Left colon (tissue), 2 donors: Measurements from ENCODE around the gene DNASE1L2. TPM values are rescaled to one million over a fixed set of nuclear protein-coding genes. Genes with fewer than 3 reads are reported as not detected.
A peak's percentile ranks its signal among the peaks of the same experiment; 100 is the strongest.
"Not testable (repeated sequence)": the region's sequence is repeated elsewhere in the genome, so short reads cannot be mapped to it uniquely, and the experiment has no call there.

Source experiments
- ATAC-seq: fragments of 200-7000 bp; cut with Tn5 transposase; one replicate; pipeline ENCODE4 v1.9.1; 2020; ENCODE audit warnings: mild to moderate bottlenecking, moderate library complexity
- DNase-seq, 2 donors: peaks; one replicate each; pipeline ENCODE4 v3.0.0-alpha.2; 2020
- intact Hi-C, 2 donors: fragments of 100-400 bp; cut with DNase I in 1 of 2; cut with micrococcal nuclease in 1 of 2; formaldehyde crosslinking; loops; one replicate each; pipeline versions ENCODE4 v1.11.2 to v1.14.0; 2022; cut with DNase I, micrococcal nuclease
- total RNA-seq, 2 donors: library from RNA; stranded (reverse); fragmentation: NEBNext Ultra II Directional; extraction: Animal tissue kit (Norgen Biotek cat#: 25700); gene quantifications; one replicate each; pipeline ENCODE4 v1.2.1, GENCODE V29; 2021
- donor health status: DM: no; HTN: no; CAD: no.
- donor health status: DM: yes; HTN: yes; CAD: no.

Gene DNASE1L2
- total RNA-seq, 2 donors from 2014 or later, result 0.75 to 0.82 TPM

DNA sequence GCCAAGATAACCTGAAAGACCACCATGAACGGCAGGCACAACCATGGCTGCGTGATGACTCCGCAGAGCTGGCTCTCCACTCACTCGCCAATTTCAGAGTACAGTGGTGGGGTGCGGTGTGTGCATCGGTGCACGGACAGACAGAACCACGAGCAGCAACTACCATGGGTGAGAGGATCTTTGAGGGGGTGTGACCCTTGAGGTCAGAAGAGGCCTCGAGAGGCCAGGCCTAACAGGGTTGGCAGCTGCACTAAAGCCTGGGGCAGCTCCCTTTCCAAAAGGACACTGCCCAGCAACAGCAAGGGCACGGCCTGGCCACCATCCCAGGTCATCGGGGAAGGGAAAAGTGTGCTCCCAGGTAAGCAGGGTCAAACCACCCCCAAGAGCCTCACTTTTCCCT, 17.0 kb downstream of the DNASE1L2 start:
- no peak for DNase-seq

DNA sequence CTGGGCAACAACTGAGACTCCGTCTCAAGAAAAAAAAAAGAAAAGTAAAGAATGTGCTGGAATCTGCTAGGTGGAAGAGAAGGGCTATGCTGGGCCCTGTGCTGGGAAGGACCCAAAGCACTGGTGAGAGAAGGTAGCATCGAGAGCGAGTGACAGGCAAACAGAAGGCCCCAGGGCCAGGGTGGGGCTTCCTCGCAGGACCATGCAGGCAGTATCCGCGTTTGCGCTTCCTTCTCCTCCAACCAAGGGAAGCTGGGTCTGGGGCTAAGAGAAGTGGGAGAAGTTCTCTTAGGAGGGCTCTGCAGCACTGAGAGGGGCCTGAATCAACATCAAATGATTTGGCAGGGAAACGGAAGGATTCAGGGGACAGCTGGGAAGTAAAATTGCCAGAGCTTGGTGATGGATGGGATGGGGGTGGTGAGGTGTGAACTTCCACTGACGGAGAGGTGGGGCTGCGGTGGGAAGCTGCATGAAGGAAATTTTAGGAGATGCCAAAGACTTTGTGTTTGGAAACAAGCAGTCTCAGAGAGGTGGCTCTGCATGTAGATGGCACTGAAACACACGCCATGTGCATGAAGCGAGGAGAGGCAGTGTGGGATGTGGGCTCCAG, 20.4 kb downstream of the DNASE1L2 start:
- ATAC-seq (no peak), DNase-seq (no peak)
- intact Hi-C loops, result no loop called here

More for the DNA sequence above, 17.0 kb downstream of the DNASE1L2 start:
- intact Hi-C loops, result no loop called here
- ATAC-seq, result no peak

GRCh38 chr16:2257726-2258125, 21.5 kb downstream of the DNASE1L2 start:
- no peak for ATAC-seq
- DNase-seq, result no peak
- intact Hi-C loops, result no loop called here

- DNase-seq, ATAC-seq, intact Hi-C loops: not testable (repeated sequence)
These were observed 22.3 kb downstream of the DNASE1L2 start for GRCh38 chr16:2258530-2258929.

DNA sequence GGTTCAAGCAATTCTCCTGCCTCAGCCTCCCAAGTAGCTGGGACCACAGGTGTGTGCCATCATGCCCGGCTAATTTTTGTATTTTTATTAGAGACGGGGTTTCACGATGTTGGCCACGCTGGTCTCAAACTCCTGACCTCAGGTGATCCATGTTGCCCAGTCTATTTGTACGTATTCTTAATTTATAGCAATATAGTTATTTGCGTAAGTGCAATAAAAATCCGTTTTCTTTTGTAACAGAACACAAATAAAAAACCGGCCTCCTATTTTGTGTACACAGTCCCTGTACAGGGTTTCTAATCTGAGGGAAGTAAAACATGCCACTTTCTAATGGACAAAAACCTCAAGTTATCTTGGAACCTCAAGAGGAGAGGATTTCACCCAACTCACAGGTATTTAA, 24.0 kb downstream of the DNASE1L2 start:
- intact Hi-C loops, result no loop called here
- no peak for ATAC-seq
- no peak for DNase-seq

DNA sequence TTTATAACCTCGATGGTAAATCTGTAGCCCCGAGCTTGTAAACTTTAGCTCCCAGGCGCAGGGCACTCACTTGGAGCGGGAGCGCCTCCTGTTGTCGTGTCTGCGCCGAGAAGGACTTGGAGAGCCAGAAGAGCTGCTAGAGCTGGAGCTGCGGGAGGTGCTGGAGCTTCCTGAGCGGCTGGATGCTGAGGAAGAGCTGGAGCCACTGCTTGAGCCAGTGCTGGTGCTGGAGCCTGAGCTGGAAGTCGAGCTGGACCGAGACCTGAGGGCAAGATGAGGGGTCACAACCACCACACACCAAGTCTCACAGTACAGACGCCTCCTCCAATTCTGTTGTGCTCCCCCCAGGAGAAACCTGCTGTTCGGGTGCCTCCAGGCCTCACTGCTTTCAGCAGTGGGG, 26.8 kb downstream of the DNASE1L2 start:
- ATAC-seq, intact Hi-C loops, DNase-seq: not testable (repeated sequence)

GRCh38 chr16:2266887-2267286, 30.6 kb downstream of the DNASE1L2 start:
- ATAC-seq, DNase-seq, intact Hi-C loops: not testable (repeated sequence)

- DNase-seq, intact Hi-C loops: not testable (repeated sequence)
- ATAC-seq, result peak; percentile 76
These were observed 31.3 kb downstream of the DNASE1L2 start for GRCh38 chr16:2267505-2267912.

DNA sequence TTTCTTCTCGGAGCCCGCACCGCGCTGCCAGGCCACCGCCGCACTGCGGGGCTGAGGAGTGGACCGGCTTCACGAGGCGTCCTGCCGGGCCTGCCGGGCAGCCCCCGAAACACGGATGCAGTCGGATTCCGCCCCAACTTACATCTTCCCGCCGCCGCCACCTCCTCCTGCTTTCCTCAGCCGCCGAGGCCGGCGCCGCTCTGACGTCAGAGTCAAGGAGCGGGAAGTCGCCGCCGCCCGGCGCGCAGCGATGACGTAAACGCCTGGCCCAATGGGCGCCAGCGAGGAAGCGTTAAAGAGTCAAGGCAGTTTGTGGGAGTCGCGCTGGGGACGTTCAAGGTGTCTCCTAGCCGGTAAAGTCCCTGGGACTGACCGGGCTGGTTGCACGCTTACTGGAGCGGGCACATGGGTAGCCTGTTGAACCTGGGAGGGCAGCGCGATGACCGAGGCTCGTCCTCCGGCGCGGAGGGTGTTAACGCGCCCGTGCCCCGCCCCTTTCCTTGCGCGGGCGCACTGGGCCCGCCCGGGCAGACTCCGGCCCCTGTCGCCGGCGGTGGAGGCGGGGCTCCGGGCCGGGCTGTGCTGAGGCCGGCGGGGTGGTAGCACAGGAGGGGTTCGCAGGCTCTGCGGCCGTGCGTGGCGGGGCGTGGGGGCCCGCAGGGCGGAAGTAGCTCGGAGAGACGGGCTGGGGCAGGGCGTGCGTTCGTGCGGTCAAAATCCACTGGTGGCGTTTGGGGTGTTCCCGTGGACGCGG, 31.8 kb downstream of the DNASE1L2 start, which contains the start of gene RNPS1:
TSS of gene RNPS1 (minus strand) at position 214 of the 754 bp plus-strand sequence. CDS start 3,483 bp downstream, outside the sequence.
- intact Hi-C loops, result no loop called here
- peak; percentile 91 for ATAC-seq
- DNase-seq, result peak; percentile 94 to 99

GRCh38 chr16:2270070-2270462, 33.8 kb downstream of the DNASE1L2 start:
- DNase-seq (no peak), ATAC-seq (no peak)
- intact Hi-C loops, result loop anchor here in 1 of 2 donors (10.0 kb wide), 1 partner anchor 65 kb away; no protein-coding TSS in a partner anchor

DNA sequence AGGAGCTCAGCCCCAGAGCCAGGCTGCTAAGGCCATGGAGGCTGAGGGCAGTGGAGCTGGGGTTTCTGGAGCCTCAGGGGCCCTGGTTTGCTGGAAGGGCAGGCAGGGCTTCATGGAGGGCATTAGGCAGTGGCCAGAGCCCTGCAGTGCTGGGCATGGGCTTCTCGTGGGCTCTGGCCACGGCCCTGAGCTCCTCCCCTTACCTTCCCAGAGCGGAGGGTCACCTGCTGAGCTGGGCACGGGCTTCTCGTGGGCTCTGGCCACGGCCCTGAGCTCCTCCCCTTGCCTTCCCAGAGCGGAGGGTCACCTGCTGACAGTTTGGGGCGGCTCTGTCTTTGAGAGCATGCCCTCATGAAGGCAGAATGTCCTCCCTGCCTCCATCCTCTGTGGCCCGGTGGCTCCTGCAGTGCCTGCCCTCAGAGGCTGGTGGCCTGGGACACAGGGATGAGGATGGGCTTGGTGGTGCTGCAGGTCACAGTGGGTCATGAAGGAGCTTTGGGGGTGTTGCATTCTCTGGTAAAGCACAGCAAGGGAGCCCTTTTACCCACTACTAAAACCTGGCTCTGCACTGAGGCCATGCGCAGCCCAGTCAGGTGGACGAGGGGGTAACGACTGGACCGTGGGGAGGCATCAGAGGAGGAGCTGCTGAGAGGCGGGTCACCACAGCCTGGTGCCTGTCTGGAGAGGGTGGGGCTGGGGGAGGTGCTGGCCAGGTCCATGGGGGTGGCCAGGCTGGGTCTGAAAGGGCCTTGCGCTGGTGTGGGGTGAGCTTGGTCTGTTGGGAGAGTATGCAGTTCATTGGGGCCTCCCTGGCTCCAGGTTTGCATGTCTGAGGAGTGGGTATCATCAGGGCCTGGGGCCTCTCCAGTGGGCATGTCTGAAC, 34.6 kb downstream of the DNASE1L2 start:
- DNase-seq (no peak), ATAC-seq (no peak)
- intact Hi-C loops, result loop anchor here in 1 of 2 donors (10.0 kb wide), 1 partner anchor 64 kb away; no protein-coding TSS in a partner anchor

DNA sequence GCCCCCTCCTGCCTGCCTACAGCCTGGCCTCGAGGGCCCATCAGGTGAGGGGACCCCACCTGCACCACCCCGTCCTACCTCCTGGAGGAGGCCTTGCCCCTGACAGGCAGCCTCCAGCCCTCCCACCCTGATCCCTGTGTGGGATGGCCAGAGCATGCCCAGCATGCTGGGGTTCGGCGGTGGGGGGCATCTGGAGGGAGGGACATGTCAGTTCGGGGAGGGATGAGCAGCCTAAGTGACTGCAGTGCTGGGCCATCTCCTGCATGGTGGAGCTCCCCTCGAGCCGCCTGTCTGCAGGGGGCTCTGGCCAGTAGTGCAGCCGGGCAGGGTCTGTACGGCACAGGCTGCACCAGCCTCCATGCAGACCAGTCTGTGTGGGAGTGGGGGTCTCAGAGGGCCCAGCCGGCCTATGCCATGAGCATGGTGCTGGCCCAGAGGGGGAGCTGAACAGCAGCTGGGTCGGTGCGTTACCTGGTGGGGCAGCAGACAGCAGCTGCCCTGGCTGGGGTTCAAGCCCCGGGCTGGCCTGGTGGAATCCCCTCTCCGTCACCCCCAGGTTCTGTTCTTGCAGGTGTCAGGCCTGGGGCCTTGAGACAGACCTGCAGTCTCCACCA, 35.7 kb downstream of the DNASE1L2 start:
- intact Hi-C loops, result loop anchor here in 1 of 2 donors (10.0 kb wide), 1 partner anchor 63 kb away; no protein-coding TSS in a partner anchor
- no peak for ATAC-seq
- DNase-seq, result no peak

DNA sequence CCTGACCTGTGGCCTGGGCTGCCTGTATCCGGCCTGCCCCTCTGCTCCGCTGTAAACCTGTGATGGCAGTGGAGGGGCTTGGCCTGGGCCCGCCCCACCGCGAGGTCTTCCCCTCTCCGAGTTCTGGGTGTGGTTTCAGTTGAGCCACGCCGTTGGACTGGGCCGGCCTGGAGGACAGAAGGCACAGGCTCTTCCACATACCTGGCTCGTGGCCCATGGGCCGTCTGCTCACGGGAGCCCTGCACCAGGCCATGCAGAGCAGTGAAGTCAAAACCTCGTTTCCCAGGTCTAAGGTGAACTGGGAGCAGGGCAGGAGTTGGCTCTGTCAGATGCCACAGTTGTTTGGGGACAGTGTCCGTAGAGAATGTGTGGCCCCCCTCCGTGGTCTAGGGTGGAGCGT, 37.2 kb downstream of the DNASE1L2 start:
- ATAC-seq, result no peak
- DNase-seq, result no peak
- intact Hi-C loops, result loop anchor here in 1 of 2 donors (10.0 kb wide), 1 partner anchor 61 kb away; no protein-coding TSS in a partner anchor

GRCh38 chr16:2273931-2274330, 37.7 kb downstream of the DNASE1L2 start:
- no peak for ATAC-seq
- no peak for DNase-seq
- intact Hi-C loops, result loop anchor here in 1 of 2 donors (10.0 kb wide), 1 partner anchor 61 kb away; no protein-coding TSS in a partner anchor

DNA sequence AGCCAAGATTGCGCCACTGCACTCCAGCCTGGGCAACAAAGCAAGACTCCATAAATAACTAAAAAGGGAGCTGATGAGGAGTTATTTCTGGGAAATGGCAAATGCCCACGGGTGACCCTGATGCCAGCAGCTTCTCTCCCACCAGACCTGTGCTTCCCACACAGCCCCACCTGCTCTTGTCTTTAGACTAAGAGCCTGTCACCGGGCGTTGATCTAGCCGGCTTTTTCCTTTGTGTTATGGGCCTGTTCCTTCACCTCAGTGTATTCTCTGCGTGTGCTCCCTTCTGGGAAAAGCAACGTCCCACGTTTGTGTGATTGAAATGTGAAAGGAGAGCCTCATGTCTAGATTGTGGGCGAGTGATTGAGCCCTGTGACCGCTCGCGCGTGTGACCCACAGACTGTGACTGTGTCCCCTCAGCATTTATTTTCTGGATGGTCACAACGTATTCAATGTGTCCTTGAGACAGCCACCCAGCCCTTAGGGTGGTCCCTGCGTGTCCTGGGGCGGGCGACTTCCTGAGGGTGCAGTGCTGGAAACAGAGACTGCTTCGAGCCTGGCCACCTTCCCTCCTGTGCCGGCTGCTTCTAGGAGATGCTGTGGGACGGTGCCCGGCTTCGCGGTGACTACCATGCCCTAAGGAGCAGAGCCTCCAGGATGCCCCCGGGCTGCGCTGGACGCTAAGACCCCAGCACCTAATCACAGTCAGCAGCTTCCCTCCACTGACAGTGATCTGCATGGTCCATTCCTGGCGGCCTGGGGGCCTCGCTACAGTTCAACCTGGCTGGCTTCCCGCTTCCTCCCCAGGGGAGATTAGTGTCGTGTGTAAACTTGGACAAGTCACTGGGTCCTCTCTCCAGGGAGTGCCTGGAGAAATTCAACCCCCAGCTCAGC, 39.5 kb downstream of the DNASE1L2 start:
- intact Hi-C loops, result loop anchor here in 1 of 2 donors (10.0 kb wide), 1 partner anchor 59 kb away; no protein-coding TSS in a partner anchor
- ATAC-seq, result no peak
- DNase-seq, result no peak

DNA sequence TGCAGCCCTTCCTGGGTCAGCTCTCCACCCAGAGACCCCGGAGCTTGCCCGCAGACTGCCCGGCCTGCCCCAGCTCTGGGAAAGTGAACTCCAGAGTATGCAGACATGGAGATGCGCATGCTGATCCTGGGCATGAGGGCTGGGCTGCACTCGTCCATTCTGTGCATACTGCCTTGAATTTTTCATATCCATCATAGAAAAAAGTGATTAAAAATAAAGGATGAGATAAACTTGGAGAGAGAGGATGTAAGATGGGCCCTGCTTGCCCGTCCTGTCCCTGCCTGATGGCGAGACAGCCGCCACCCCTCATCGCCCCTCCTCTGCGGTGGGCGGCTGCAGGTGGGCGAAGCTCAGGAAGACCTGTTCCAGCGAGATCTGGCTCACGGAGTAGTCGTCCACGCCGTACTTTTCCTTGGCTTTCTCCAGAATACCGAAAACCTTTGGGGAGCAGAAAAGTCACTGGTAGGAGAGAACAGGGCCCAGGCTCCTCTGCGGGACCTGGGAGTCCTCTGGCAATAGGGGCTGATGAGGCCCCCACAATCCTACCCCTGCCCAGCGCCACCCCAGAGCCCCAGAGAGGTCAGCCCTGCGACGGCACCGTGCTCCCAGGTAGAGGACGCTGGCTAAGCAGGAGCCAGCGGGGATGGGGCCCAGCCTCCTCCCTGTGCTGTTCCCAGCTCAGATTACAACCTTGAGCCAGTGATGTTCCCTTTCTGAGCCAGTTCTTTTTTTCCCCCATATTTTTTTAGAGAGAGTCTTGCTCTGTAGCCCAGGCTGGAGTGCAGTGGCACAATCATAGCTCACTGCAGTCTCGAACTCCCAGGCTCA, 40.3 kb downstream of the DNASE1L2 start:
- DNase-seq, result no peak
- intact Hi-C loops, result loop anchor here in 1 of 2 donors (10.0 kb wide), 1 partner anchor 58 kb away; no protein-coding TSS in a partner anchor
- no peak for ATAC-seq
